Progenitor cell of endocrine pancreas (in vitro differentiated cells): ENCODE results near the gene CACNG6. TPM values are rescaled to one million over a fixed set of nuclear protein-coding genes. Genes with fewer than 3 reads are reported as not detected.
"Not testable (repeated sequence)": the region's sequence is repeated elsewhere in the genome, so short reads cannot be mapped to it uniquely, and the experiment has no call there.

ENCODE experiments used
- DNase-seq: peaks from one replicate; pipeline ENCODE4 v3.0.0; 2021; ENCODE audit warnings: low spot score; ENCODE audit not compliant: unreplicated experiment
- H3K27ac Mint-ChIP-seq: 2 replicates; pipeline ENCODE4 v1.8.0; 2021; ENCODE audit warnings: mild to moderate bottlenecking, moderate library complexity, mixed read lengths
- H3K27me3 Mint-ChIP-seq: 2 replicates; pipeline ENCODE4 v1.8.0; 2021; ENCODE audit warnings: mixed read lengths
- H3K36me3 Mint-ChIP-seq: 2 replicates; pipeline ENCODE4 v1.8.0; 2022; ENCODE audit warnings: mixed read lengths; ENCODE audit not compliant: insufficient read depth
- H3K4me1 Mint-ChIP-seq: 2 replicates; pipeline ENCODE4 v1.8.0; 2021; ENCODE audit warnings: low read depth, mixed read lengths
- H3K4me3 Mint-ChIP-seq: 2 replicates; pipeline ENCODE4 v1.8.0; 2021; ENCODE audit warnings: low read depth, mild to moderate bottlenecking, moderate library complexity, mixed read lengths
- H3K9me3 Mint-ChIP-seq: 2 replicates; pipeline ENCODE4 v1.8.0; 2021; ENCODE audit warnings: low read depth, mixed read lengths
- CTCF ChIP-seq: fragments of 200-600 bp; sonication (generic); IDR thresholded peaks from one replicate; pipeline ENCODE4 v1.5.0; 2021; ENCODE audit warnings: antibody characterized with exemption, mild to moderate bottlenecking; ENCODE audit not compliant: unreplicated experiment
- total RNA-seq: library from RNA; stranded (reverse); gene quantifications from 2 replicates; pipeline ENCODE4 v1.2.1, GENCODE V29; 2021

Gene CACNG6
- total RNA-seq, 1 donor from 2014 or later, result 7.6 TPM

GRCh38 chr19:53945998-53946397 is 45.4 kb upstream of the CACNG6 start:
- Mint-ChIP-seq H3K4me1 (no peaks in the 10 kb centered on the region), H3K27me3 (peaks cover 56% of the 10 kb centered on the region), H3K27ac (no peak overlapping the region), H3K36me3 (no peaks in the 10 kb centered on the region), H3K9me3 (no peaks in the 10 kb centered on the region), H3K4me3 (no peak overlapping the region)
- TF ChIP-seq CTCF, result no peak
- no peak for DNase-seq

GRCh38 chr19:53947624-53948023 is 43.8 kb upstream of the CACNG6 start:
- peaks cover 52% of the 10 kb centered on the region for H3K27me3 Mint-ChIP-seq
- no peak overlapping the region for H3K4me3 Mint-ChIP-seq
- H3K27ac Mint-ChIP-seq, result no peak overlapping the region
- no peaks in the 10 kb centered on the region for H3K4me1 Mint-ChIP-seq
- peak; percentile 15 for TF ChIP-seq CTCF
- no peak for DNase-seq
- no peaks in the 10 kb centered on the region for H3K9me3 Mint-ChIP-seq
- no peaks in the 10 kb centered on the region for H3K36me3 Mint-ChIP-seq

- DNase-seq, H3K4me1 Mint-ChIP-seq: not testable (repeated sequence)
Observed at GRCh38 chr19:53948611-53949010, 42.8 kb upstream of the CACNG6 start.

GRCh38 chr19:53951436-53951835 is 40.0 kb upstream of the CACNG6 start:
- Mint-ChIP-seq H3K27me3 (peaks cover 39% of the 10 kb centered on the region), H3K27ac (no peak overlapping the region), H3K4me1 (no peaks in the 10 kb centered on the region), H3K36me3 (no peaks in the 10 kb centered on the region), H3K4me3 (no peak overlapping the region), H3K9me3 (no peaks in the 10 kb centered on the region)
- no peak for DNase-seq
- no peak for TF ChIP-seq CTCF

More at GRCh38 chr19:53948611-53949010, 42.8 kb upstream of the CACNG6 start:
- peaks cover 45% of the 10 kb centered on the region for H3K27me3 Mint-ChIP-seq
- H3K27ac Mint-ChIP-seq, H3K9me3 Mint-ChIP-seq, H3K36me3 Mint-ChIP-seq, H3K4me3 Mint-ChIP-seq: not testable (repeated sequence)

GRCh38 chr19:53951947-53952346 is 39.5 kb upstream of the CACNG6 start:
- Mint-ChIP-seq H3K36me3 (no peaks in the 10 kb centered on the region), H3K9me3 (no peaks in the 10 kb centered on the region), H3K27ac (no peak overlapping the region), H3K27me3 (peaks cover 44% of the 10 kb centered on the region), H3K4me1 (no peaks in the 10 kb centered on the region), H3K4me3 (no peak overlapping the region)
- TF ChIP-seq CTCF, result no peak
- no peak for DNase-seq

GRCh38 chr19:53953383-53953782 is 38.1 kb upstream of the CACNG6 start:
- Mint-ChIP-seq H3K9me3 (no peaks in the 10 kb centered on the region), H3K4me3 (no peak overlapping the region), H3K36me3 (no peaks in the 10 kb centered on the region), H3K27me3 (peaks cover 49% of the 10 kb centered on the region), H3K4me1 (peaks cover 5% of the 10 kb centered on the region), H3K27ac (no peak overlapping the region)
- no peak for DNase-seq
- no peak for TF ChIP-seq CTCF
